DMS114 treated with DMSO at 0.1 percent for 48 hours (cell line): ENCODE measurements around the gene BTG1.

Experiments used
- DNase-seq: peaks from one replicate; lab custom pipeline; 2025; ENCODE audit not compliant: unreplicated experiment; lab: John Stamatoyannopoulos, UW

Gene BTG1

GRCh38 chr12:92145731-92146496 is at the start of gene BTG1:
Gene BTG1 (minus strand): TSS chr12:92145846. CDS start chr12:92145535, 311 bp downstream.
- DNase-seq = peak; percentile 99

GRCh38 chr12:92194561-92194960 is 48.9 kb upstream of the BTG1 start:
- no peak for DNase-seq

- no peak for DNase-seq
These were observed 48.2 kb upstream of the BTG1 start for GRCh38 chr12:92193846-92194245.

- DNase-seq = no peak
These were observed 47.4 kb upstream of the BTG1 start for GRCh38 chr12:92193063-92193462.

GRCh38 chr12:92192360-92192759 is 46.7 kb upstream of the BTG1 start:
- DNase-seq = no peak

- no peak for DNase-seq
These were observed 45.4 kb upstream of the BTG1 start for GRCh38 chr12:92191061-92191460.

GRCh38 chr12:92188517-92189188 is 43.0 kb upstream of the BTG1 start:
- no peak for DNase-seq

- no peak for DNase-seq
These were observed 40.4 kb upstream of the BTG1 start for GRCh38 chr12:92186038-92186470.

GRCh38 chr12:92185052-92185451 is 39.4 kb upstream of the BTG1 start:
- DNase-seq = no peak

GRCh38 chr12:92183575-92183974 is 37.9 kb upstream of the BTG1 start:
- no peak for DNase-seq

- DNase-seq = no peak
These were observed 32.7 kb upstream of the BTG1 start for GRCh38 chr12:92178340-92178739.

GRCh38 chr12:92176646-92177045 is 31.0 kb upstream of the BTG1 start:
- DNase-seq = no peak

- DNase-seq = no peak
These were observed 30.3 kb upstream of the BTG1 start for GRCh38 chr12:92175961-92176360.

GRCh38 chr12:92170050-92170449 is 24.4 kb upstream of the BTG1 start:
- DNase-seq = no peak

GRCh38 chr12:92167075-92167474 is 21.4 kb upstream of the BTG1 start:
- no peak for DNase-seq

GRCh38 chr12:92164712-92165111 is 19.1 kb upstream of the BTG1 start:
- DNase-seq = no peak

GRCh38 chr12:92162079-92162478 is 16.4 kb upstream of the BTG1 start:
- no peak for DNase-seq

- no peak for DNase-seq
These were observed 13.3 kb upstream of the BTG1 start for GRCh38 chr12:92158796-92159439.

GRCh38 chr12:92156704-92157395 is 11.2 kb upstream of the BTG1 start:
- DNase-seq = no peak

- DNase-seq = no peak
These were observed 10.5 kb upstream of the BTG1 start for GRCh38 chr12:92156139-92156538.

GRCh38 chr12:92155733-92156132 is 10.1 kb upstream of the BTG1 start:
- no peak for DNase-seq
